GM18907 (cell line): ENCODE results near the gene ACAN.

Experiments
- ATAC-seq: cut with Tn5 transposase; IDR thresholded peaks from one replicate; pipeline ENCODE4 v1.9.1; 2021; ENCODE audit warnings: mild to moderate bottlenecking, moderate library complexity; ENCODE audit not compliant: unreplicated experiment

ACAN gene

GRCh38 chr15:88841236-88841635 is 38.0 kb downstream of the ACAN start:
- no peak for ATAC-seq

GRCh38 chr15:88842156-88842555 is 38.9 kb downstream of the ACAN start:
- no peak for ATAC-seq

- no peak for ATAC-seq
Measured at GRCh38 chr15:88843334-88843733, 40.1 kb downstream of the ACAN start.

- ATAC-seq, result no peak
Measured at GRCh38 chr15:88844749-88845386, 41.6 kb downstream of the ACAN start.

- no peak for ATAC-seq
Measured at GRCh38 chr15:88845616-88846015, 42.4 kb downstream of the ACAN start.

GRCh38 chr15:88847144-88847543 is 43.9 kb downstream of the ACAN start:
- ATAC-seq, result no peak

GRCh38 chr15:88848203-88848602 is 45.0 kb downstream of the ACAN start:
- ATAC-seq, result no peak

GRCh38 chr15:88849376-88850072 is 46.3 kb downstream of the ACAN start:
- ATAC-seq, result no peak

GRCh38 chr15:88852476-88852875 is 49.2 kb downstream of the ACAN start:
- no peak for ATAC-seq

- no peak for ATAC-seq
Measured at GRCh38 chr15:88858934-88859333, 55.7 kb downstream of the ACAN start.

- no peak for ATAC-seq
Measured at GRCh38 chr15:88859550-88859949, 56.3 kb downstream of the ACAN start.

GRCh38 chr15:88860212-88860611 is 57.0 kb downstream of the ACAN start:
- no peak for ATAC-seq

- no peak for ATAC-seq
Measured at GRCh38 chr15:88863412-88863811, 60.2 kb downstream of the ACAN start.

- ATAC-seq, result no peak
Measured at GRCh38 chr15:88864861-88865497, 61.7 kb downstream of the ACAN start.

- no peak for ATAC-seq
Measured at GRCh38 chr15:88865498-88866099, 62.4 kb downstream of the ACAN start.

- no peak for ATAC-seq
Measured at GRCh38 chr15:88866295-88866881, 63.2 kb downstream of the ACAN start.

- no peak for ATAC-seq
Measured at GRCh38 chr15:88871313-88871712, 68.1 kb downstream of the ACAN start.

- ATAC-seq, result no peak
Measured at GRCh38 chr15:88872106-88872505, 68.9 kb downstream of the ACAN start.

- no peak for ATAC-seq
Measured at GRCh38 chr15:88872706-88873105, 69.5 kb downstream of the ACAN start.

- no peak for ATAC-seq
Measured at GRCh38 chr15:88873786-88874185, 70.5 kb downstream of the ACAN start.

GRCh38 chr15:88874275-88874674 is 71.0 kb downstream of the ACAN start:
- no peak for ATAC-seq
